MG63 (cell line): ENCODE data around the gene VSTM2B. TPM values are rescaled to one million over a fixed set of nuclear protein-coding genes. Genes with fewer than 3 reads are reported as not detected.

Source experiments
- DNase-seq: peaks from one replicate; pipeline ENCODE4 v3.0.0-alpha.2; 2020
- H3K27me3 ChIP-seq: fragments of 250-450 bp; sonication (Bioruptor Pico); 2 replicates; pipeline ENCODE4 v1.5.1; 2020; ENCODE audit warnings: mild to moderate bottlenecking, moderate library complexity
- H3K36me3 ChIP-seq: fragments of 250-450 bp; sonication (Bioruptor Pico); 2 replicates; pipeline ENCODE4 v1.5.1; 2020; ENCODE audit warnings: mild to moderate bottlenecking, moderate library complexity
- H3K4me3 ChIP-seq: fragments of 250-450 bp; sonication (Bioruptor Pico); 2 replicates; pipeline ENCODE4 v1.5.1; 2020; ENCODE audit warnings: mild to moderate bottlenecking, moderate library complexity
- H3K9me3 ChIP-seq: fragments of 250-450 bp; sonication (Bioruptor Pico); 2 replicates; pipeline ENCODE4 v1.5.1; 2020; ENCODE audit warnings: mild to moderate bottlenecking, moderate library complexity
- total RNA-seq: library from RNA; depleted of rRNA; stranded (reverse); fragments of >200 nt; shearing (Covaris generic); gene quantifications from 2 replicates; pipeline ENCODE4 v1.2.3, GENCODE V29; 2014; ENCODE audit warnings: low replicate concordance

Gene VSTM2B
- total RNA-seq, 1 experiment from 2014 or later = not detected

DNA sequence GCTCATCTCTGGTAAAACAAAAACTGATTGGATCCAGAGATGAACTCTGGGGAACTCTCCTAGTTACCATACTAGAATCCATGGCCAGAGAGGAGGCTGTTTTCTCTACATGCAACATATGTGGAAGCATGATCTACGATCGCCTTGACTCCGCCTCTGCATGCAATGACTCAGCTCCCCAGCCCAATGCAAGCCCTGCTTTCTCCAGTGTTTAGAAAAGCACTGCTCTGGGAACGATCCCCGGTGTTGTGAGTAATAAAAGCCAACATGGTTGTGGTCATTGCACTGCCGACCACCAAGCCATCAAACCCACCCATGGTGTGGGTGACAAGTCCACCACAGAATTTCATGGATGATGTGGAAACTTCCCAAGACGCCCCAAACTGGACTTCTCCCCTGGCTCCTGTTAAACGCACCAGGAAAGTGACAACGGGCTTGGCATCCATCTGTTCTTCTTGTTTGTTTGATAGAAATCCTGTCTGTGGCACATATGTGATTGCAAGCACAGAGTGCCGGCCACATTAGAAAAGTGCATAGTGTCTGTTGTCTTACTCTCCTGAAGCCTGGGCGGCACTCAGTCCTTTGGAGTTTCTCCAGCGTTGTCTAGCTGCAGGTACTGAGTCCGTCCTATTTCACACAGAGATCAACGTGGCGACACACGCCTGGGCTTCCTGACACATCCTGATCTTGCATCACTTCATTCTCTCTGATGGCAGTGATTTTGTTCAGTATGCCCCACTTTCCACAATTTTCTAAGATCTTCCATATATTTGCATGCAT is 36.4 kb upstream of the VSTM2B start:
- no peak for DNase-seq
- H3K4me3 ChIP-seq = no peak overlapping the region

DNA sequence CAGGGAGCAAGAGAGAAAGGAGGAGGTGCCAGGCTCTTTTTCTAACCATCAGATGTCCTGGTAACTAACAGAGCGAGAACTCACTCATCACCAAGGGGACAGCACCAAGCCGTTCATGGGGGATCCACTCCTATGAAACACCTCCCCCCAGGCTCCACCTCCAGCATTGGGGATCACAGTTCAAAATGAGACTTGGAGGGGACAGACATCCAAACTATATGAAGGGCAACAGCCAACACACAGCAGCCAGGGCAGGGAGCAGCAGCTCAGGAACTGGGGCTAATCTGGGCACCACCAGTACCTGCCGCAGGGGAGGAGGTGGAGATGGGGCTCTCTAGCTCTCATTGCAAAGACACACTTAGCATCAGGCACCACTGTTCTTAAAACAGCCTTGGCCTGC is 34.3 kb upstream of the VSTM2B start:
- no peaks in the 10 kb centered on the region for H3K9me3 ChIP-seq
- H3K36me3 ChIP-seq = no peaks in the 10 kb centered on the region
- H3K4me3 ChIP-seq = no peak overlapping the region
- no peak for DNase-seq
- no peaks in the 10 kb centered on the region for H3K27me3 ChIP-seq

More for the DNA sequence above, 36.4 kb upstream of the VSTM2B start:
- H3K27me3 ChIP-seq = no peaks in the 10 kb centered on the region
- no peaks in the 10 kb centered on the region for H3K36me3 ChIP-seq
- no peaks in the 10 kb centered on the region for H3K9me3 ChIP-seq

DNA sequence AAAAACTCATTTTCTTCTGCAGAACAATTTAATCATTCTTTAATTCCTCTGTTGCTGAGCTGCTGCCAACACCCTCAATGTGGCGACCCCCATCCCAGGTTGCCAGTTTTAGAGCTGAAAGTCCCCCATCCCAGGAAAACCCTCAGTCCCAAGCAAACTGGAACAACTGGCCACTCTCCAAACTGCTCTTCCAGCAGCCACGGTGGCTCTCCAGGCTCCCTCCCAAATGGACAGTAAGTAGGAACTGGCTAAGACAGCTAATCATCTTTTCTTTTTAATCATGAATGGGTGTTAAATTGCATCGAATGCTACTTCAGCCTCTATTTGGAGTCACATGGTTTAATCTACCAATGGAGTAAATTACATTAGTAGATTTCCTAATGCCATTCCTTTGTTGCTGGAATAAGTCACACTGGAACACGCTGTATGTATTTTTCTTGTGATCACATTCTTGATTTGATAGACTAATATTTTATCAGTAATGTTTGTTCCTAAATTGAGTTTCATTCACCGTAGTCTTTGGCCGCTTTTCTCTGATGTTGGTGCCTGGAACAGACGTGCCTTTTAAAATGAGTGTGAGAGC is 33.7 kb upstream of the VSTM2B start:
- H3K4me3 ChIP-seq = no peak overlapping the region
- H3K27me3 ChIP-seq = no peaks in the 10 kb centered on the region
- H3K36me3 ChIP-seq = no peaks in the 10 kb centered on the region
- DNase-seq = no peak
- no peaks in the 10 kb centered on the region for H3K9me3 ChIP-seq

DNA sequence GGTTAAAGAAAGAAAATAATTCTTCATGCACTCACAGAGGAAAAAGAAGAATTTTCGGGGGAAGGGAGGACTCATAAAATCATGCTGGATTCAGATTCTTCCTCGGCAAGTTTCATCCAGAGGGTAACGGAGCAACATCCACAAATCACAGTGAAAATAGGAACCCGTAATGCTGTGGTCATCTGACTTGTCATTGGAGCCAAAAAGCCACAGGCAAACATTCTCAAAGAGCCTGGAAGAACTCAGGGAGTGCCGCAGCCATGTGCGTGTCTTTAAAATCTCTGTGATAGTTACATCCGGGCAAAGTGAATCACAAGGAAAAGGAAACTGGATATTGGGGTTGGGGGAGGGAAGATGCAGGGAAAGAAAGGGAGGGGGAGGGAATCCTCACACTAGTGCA is 33.0 kb upstream of the VSTM2B start:
- Histone ChIP-seq H3K4me3 (no peak overlapping the region), H3K36me3 (no peaks in the 10 kb centered on the region), H3K9me3 (no peaks in the 10 kb centered on the region), H3K27me3 (no peaks in the 10 kb centered on the region)
- DNase-seq = peak; percentile 36

DNA sequence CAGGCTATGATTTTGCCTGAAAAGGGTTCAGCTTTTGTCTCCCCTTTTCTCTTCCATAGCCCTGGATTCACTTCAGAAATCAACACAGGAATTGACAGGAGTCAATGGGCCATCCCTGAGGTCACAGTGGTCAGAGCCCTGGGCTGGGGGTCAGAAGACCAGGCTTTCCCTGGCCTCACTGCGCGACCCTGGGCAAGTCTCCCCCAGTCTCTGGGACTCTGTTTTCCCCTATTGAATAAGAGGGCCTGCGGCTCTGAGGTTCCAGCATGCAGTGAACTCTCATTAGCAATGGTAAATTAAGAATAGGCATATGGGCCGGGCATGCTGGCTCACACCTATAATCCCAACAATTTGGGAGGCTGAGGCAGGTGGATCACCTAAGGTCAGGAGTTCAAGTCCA is 30.7 kb upstream of the VSTM2B start:
- no peak for DNase-seq
- Histone ChIP-seq H3K36me3 (no peaks in the 10 kb centered on the region), H3K27me3 (no peaks in the 10 kb centered on the region), H3K9me3 (no peaks in the 10 kb centered on the region), H3K4me3 (no peak overlapping the region)

DNA sequence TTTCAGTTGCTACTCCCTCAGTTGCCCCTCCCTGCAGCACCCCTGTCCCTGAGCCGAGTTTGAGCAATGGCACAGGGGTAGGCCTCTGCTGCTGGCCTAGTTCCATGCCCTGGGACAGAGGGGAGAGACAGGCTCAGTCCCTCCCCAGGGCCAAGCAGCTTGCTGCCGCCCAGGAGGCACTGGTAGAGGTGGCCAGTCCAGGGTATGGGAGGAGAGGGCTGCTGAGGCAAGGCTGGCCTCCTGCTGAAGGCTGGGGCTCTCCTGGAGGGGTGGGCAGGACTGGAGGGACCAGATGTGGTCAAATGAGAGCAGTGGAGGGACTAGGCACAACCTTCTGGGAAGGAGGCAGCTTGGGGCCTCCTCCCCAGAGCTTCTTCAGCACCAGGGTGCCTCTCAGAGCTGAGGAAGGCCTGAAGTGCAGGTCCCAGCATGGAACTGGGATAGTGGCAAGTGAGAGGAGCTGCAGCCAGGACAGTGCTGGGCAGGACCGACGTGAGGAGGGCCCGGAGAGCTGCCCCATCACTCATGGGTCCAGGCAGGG is 29.8 kb upstream of the VSTM2B start:
- DNase-seq = no peak
- no peaks in the 10 kb centered on the region for H3K9me3 ChIP-seq
- H3K27me3 ChIP-seq = no peaks in the 10 kb centered on the region
- no peak overlapping the region for H3K4me3 ChIP-seq
- no peaks in the 10 kb centered on the region for H3K36me3 ChIP-seq

DNA sequence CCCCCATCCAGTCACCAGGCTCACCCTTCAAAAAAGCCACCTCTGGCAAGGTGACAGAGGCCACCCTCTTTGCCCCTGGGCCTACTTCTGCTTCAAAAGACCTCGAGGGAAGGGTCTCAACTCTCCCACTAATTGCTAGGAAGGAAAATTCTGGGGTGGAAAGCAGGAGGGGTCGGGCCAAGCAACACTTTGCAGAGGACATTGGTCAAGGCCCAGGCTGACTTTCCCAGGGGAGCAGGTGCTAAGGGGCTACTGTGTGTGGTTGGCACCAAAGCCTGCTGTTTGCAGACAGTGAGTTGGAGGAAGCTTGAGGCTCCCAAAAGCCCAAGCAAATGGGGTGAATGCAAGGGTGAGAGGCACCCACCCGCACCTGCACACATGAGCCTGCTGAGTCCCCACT is 28.6 kb upstream of the VSTM2B start:
- DNase-seq = no peak
- H3K36me3 ChIP-seq = no peaks in the 10 kb centered on the region
- no peaks in the 10 kb centered on the region for H3K27me3 ChIP-seq
- no peak overlapping the region for H3K4me3 ChIP-seq
- H3K9me3 ChIP-seq = no peaks in the 10 kb centered on the region

DNA sequence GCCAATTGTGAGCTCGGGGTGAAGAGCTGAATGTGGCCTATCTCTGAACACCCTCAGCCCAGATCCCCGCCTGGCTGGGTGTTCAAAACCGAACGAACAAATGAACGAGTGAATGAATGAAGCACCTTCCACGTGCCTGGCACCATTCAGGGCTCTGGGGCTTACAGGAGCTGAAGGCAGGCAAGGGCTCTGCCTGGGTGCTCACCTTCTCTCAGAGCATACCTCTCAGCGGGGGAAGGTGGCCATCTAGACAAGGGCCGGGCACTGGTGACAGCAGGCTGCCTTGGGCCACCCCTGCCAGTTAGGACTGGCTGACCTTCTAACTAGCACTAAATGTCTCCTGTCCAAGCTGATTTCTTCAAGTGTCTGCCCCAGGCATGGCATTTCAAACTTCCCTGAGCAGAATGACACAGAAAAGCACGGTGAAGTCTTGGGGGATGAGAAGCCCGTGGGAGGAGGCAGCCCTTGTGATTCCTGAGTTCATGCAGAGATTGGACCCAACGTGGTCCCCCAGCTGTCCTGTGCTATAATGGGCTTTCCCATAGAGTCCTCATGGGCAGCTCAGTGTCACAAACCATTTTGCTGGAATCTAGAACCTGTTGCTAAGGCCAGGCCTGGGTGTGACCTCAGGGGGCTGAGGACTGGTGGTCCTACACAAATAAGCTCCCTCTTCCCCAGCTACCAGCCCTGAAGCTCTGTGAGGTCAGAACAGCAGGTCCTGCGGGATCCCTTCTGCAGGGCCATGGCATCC is 27.9 kb upstream of the VSTM2B start:
- DNase-seq = no peak
- H3K9me3 ChIP-seq = no peaks in the 10 kb centered on the region
- H3K36me3 ChIP-seq = no peaks in the 10 kb centered on the region
- no peak overlapping the region for H3K4me3 ChIP-seq
- 0 out of 2 replicates have a peak, but pooled peaks cover 3% of the 10 kb centered on the region for H3K27me3 ChIP-seq

DNA sequence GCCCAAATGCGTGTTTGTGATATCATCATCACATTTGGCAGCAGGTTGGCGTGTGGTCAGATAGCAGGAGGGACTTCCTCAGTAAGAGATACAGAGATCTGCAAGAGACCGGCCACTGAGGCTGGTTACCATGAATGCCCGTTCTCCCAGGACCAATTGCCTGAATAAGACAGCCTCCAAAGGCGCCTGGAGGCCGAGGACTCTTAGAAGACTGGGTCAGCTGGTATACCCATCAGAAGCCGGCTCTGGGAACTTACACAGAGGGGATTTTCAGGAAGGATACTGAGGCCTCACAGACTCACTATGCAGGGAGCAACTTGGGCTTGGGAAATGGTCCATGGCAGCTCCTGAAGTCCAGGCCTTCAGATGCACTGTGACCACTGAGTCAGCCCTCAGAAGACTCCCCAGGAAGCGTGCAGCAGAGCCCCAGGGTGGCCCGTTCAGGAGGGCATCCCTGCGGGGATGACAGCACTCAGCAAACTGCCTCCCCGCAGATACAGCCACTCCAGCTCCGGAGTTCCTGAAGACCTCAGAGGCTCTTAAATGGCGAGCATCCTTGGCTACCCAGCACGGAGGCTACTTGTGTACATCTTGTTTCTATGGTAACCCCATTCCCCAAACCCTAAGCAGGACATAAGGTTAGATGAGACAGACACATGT is 26.4 kb upstream of the VSTM2B start:
- no peak overlapping the region for H3K4me3 ChIP-seq
- no peaks in the 10 kb centered on the region for H3K36me3 ChIP-seq
- DNase-seq = no peak
- no peaks in the 10 kb centered on the region for H3K9me3 ChIP-seq
- H3K27me3 ChIP-seq = 0 out of 2 replicates have a peak, but pooled peaks cover 3% of the 10 kb centered on the region

DNA sequence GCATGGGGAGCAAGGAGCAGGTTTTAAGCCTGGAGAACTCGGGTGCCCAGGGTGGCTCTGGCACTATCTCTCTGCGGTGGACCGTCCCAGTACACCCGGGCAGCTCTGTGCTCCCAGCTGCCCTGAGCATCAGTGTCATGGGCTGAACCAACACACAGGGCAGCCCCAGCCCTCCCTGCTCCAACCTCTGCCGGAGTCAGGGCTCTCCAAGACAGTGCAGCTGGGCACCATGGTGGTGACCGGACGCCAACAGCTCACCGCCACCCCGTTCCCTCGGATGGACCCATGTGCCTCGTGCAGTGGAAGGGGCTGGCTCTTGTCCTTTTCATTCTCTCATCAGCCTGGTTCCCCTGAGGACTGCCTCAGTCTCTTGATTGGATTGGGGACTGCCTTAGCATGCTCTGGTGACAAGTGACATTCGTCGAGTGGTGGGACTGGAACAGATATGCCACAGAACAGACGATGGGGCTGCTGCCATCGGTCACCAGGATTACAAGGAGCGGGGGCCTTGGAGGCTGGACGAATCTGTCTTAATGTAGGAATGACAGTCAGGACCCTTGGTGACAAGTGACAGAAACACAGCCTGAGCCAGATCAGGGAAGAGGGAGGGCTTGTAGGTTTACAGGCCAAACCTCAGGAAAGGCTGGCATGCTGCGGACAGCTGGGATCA is 25.7 kb upstream of the VSTM2B start:
- Histone ChIP-seq H3K36me3 (no peaks in the 10 kb centered on the region), H3K27me3 (0 out of 2 replicates have a peak, but pooled peaks cover 3% of the 10 kb centered on the region), H3K9me3 (no peaks in the 10 kb centered on the region), H3K4me3 (no peak overlapping the region)
- DNase-seq = no peak

DNA sequence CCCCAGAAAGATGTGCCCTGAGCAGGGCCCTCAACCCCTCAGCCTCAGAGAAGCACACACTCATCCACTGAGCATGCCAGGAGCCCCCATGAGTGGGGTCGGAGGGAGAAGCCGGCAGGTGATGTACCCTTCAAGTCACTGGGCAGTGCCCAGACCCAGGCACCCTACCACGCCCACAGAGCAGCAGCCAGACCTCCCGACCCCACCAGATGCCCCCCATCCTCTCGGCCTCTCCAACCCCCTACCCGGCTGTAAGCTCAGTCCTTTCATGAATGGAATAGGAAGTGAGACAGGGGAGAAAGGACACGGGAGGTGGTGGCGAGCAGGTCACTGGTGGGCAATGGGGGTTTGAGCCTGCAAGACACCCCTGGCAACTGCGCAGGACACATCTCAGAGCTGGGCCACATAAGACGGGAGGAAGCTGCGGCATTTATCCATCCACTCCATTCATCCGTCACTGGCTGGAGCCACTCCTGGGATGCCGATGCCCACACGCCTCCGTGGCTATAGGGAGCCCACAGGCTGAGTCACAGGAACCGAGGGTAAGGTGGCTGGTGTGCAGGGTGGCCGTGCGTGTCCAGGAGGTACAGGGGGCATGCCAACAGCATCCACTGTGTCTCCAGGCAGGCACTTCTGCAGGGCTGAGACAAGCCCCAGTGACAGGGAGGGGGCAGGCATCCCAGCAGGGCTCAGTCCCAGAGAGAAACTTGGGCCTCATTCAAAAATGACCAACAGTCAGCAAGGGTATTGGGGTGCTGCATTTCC is 23.8 kb upstream of the VSTM2B start:
- Histone ChIP-seq H3K4me3 (no peak overlapping the region), H3K9me3 (no peaks in the 10 kb centered on the region), H3K36me3 (no peaks in the 10 kb centered on the region), H3K27me3 (0 out of 2 replicates have a peak, but pooled peaks cover 3% of the 10 kb centered on the region)
- no peak for DNase-seq

DNA sequence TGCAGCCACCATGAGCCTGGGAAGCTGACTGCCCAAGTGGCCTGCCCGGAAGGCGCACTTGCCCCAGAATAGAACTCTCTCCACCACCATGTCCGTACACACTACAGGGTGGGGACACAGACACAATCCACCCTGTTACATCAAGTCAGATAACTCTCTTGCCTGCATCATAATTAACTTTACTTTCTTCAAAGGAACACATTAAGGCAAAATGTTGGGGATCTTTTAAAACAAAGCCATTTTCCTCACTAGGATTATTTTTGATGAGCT is 23.3 kb upstream of the VSTM2B start:
- Histone ChIP-seq H3K9me3 (no peaks in the 10 kb centered on the region), H3K4me3 (no peak overlapping the region), H3K36me3 (no peaks in the 10 kb centered on the region), H3K27me3 (0 out of 2 replicates have a peak, but pooled peaks cover 3% of the 10 kb centered on the region)
- no peak for DNase-seq

DNA sequence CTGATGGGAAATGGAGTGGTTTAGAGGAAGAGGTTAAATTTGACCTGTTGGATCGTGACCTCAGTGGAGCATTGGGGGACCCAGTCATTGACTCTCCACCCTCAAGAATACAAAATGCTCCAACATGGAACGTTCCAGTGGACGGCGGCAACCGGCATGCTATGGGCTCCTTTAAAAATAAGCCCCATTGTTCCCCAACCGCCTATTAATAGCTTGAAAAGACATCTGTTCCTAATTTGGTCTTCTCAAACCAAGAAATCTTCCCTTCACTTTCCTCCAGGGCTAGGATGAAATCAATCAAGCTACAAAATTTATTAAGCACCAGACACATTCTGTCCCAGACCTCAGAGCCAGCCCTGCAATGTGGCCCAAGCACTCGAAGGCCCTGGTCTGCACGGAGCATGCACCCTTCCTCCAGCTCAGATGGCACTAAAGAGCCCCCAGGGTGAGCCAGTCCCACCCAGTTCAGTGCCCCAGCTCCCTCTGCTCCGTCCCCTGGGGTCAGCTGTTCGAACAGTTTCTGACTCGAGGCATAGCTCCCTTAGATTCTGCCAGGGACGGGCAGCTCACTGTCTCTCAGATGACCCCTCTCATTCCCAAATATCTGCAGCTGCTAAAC is 22.5 kb upstream of the VSTM2B start:
- Histone ChIP-seq H3K9me3 (no peaks in the 10 kb centered on the region), H3K27me3 (0 out of 2 replicates have a peak, but pooled peaks cover 3% of the 10 kb centered on the region), H3K36me3 (no peaks in the 10 kb centered on the region), H3K4me3 (no peak overlapping the region)
- DNase-seq = no peak

DNA sequence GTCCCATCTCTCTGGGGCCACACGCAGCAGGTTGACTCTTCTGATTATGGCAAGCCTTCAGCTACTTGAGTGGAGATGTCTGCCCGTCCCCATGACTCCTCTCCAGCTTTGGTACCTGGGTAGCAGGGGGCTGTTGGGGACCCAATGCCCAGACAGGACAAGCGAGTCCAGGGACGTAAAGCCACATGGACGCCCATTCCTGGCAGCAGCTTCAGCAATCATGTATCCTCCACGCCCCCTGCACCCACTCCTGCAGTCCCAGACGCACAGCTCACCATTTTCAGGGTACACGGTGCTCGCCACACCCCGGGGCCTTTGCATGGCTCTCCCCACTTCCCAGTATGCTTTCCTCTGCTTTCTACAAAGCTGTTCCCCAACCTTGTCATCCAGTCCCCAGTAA is 22.0 kb upstream of the VSTM2B start:
- Histone ChIP-seq H3K36me3 (no peaks in the 10 kb centered on the region), H3K4me3 (no peak overlapping the region), H3K9me3 (no peaks in the 10 kb centered on the region), H3K27me3 (0 out of 2 replicates have a peak, but pooled peaks cover 3% of the 10 kb centered on the region)
- no peak for DNase-seq

DNA sequence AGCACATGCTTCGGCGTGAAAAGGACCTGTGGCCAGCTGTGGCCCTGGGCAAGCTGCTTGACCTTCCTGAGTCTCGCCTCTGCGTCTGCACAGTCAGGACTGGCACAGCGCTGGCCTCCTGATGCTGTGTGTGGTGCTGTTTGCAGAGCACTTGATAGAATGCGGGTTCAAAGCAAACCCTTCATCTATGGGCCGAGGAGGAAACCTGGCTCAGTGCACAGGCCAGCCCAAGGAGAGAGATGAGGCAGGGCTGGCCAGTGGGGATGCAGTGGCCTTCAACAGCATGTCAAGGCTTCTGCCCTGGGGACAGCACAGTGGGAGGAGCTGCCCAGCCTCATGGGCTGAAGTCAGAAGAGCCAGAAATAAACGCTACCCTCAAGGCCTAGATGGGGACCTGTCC is 21.3 kb upstream of the VSTM2B start:
- no peak overlapping the region for H3K4me3 ChIP-seq
- 0 out of 2 replicates have a peak, but pooled peaks cover 3% of the 10 kb centered on the region for H3K27me3 ChIP-seq
- H3K9me3 ChIP-seq = no peaks in the 10 kb centered on the region
- no peak for DNase-seq
- no peaks in the 10 kb centered on the region for H3K36me3 ChIP-seq
